HG02973 (cell line): ENCODE measurements around the gene KRTAP12-2.

Source experiments
- ATAC-seq: cut with Tn5 transposase; IDR thresholded peaks from one replicate; pipeline ENCODE4 v1.9.1; 2021; ENCODE audit warnings: moderate library complexity; ENCODE audit not compliant: unreplicated experiment

Gene KRTAP12-2

GRCh38 chr21:44666401-44667320 lies at the start of gene KRTAP12-2:
TSS of gene KRTAP12-2 (minus strand) at chr21:44666927. CDS start at chr21:44666886, 41 bp downstream.
- ATAC-seq = no peak

- ATAC-seq = no peak
Observed at GRCh38 chr21:44714905-44715304, 48.2 kb upstream of the KRTAP12-2 start.

- ATAC-seq = no peak
Observed at GRCh38 chr21:44713846-44714245, 47.1 kb upstream of the KRTAP12-2 start.

- ATAC-seq = no peak
Observed at GRCh38 chr21:44713130-44713529, 46.4 kb upstream of the KRTAP12-2 start.

- ATAC-seq = no peak
Observed at GRCh38 chr21:44712203-44713028, 45.7 kb upstream of the KRTAP12-2 start.

GRCh38 chr21:44711327-44712202 lies 44.8 kb upstream of the KRTAP12-2 start, which contains the start of gene TSPEAR:
TSS of gene TSPEAR (minus strand) at chr21:44711572. CDS start at chr21:44711514, 58 bp downstream.
- ATAC-seq = no peak

- ATAC-seq = no peak
Observed at GRCh38 chr21:44710756-44711326, 44.1 kb upstream of the KRTAP12-2 start.

- ATAC-seq = no peak
Observed at GRCh38 chr21:44710294-44710665, 43.6 kb upstream of the KRTAP12-2 start.

GRCh38 chr21:44709426-44710293 lies 42.9 kb upstream of the KRTAP12-2 start:
- no peak for ATAC-seq

- no peak for ATAC-seq
Observed at GRCh38 chr21:44708866-44709425, 42.2 kb upstream of the KRTAP12-2 start.

- no peak for ATAC-seq
Observed at GRCh38 chr21:44708213-44708865, 41.6 kb upstream of the KRTAP12-2 start.

- ATAC-seq = no peak
Observed at GRCh38 chr21:44706706-44707581, 40.2 kb upstream of the KRTAP12-2 start.

GRCh38 chr21:44706026-44706705 lies 39.4 kb upstream of the KRTAP12-2 start:
- no peak for ATAC-seq

- ATAC-seq = no peak
Observed at GRCh38 chr21:44704636-44705001, 37.9 kb upstream of the KRTAP12-2 start.

- ATAC-seq = no peak
Observed at GRCh38 chr21:44703731-44704635, 37.3 kb upstream of the KRTAP12-2 start.
